Common myeloid progenitor, CD34-positive (primary cell): ENCODE measurements around the gene CMTM1.
"Not testable (repeated sequence)": the region's sequence is repeated elsewhere in the genome, so short reads cannot be mapped to it uniquely, and the experiment has no call there.

ENCODE experiments used
- CTCF ChIA-PET: fragments of 350-600 bp; sonication (Branson Sonifier 250); formaldehyde crosslinking; loops from one replicate; lab custom pipeline; 2021; ENCODE audit warnings: antibody characterized with exemption; lab: Charles Lee
- POLR2A ChIA-PET: fragments of 350-600 bp; sonication (Branson Sonifier 250); formaldehyde crosslinking; loops from one replicate; lab custom pipeline; 2021; ENCODE audit warnings: antibody characterized with exemption; lab: Charles Lee
- DNase-seq, 3 donors: peaks; one replicate each; pipeline versions ENCODE4 v3.0.0 to v3.0.0-alpha.2; 2013
- H3K27ac ChIP-seq, 2 experiments: 1 replicate in 1 of 2; 2 replicates in 1 of 2; pipeline ENCODE4 v1.7.0; 2013; ENCODE audit warnings: inconsistent platforms in 2 of 2, low read length in 2 of 2, mild to moderate bottlenecking in 2 of 2, low read depth in 1 of 2, moderate library complexity in 1 of 2; ENCODE audit not compliant: severe bottlenecking in 2 of 2, insufficient read depth in 1 of 2, poor library complexity in 1 of 2
- H3K27me3 ChIP-seq, 5 experiments: replicated peaks in 2 of 5; 1 replicate in 3 of 5; 2 replicates in 2 of 5; pipeline versions ENCODE4 v1.6.1 to v1.7.0; 2013; ENCODE audit warnings: low read length in 4 of 5, mild to moderate bottlenecking in 2 of 5, moderate library complexity in 2 of 5, inconsistent platforms in 1 of 5; ENCODE audit not compliant: insufficient read depth in 5 of 5, control insufficient read depth in 4 of 5
- H3K36me3 ChIP-seq, 4 experiments: 1 replicate in 2 of 4; 2 replicates in 2 of 4; pipeline versions ENCODE4 v1.6.1 to v1.7.0; 2013; ENCODE audit warnings: low read length in 3 of 4, control low read depth in 1 of 4, mild to moderate bottlenecking in 1 of 4; ENCODE audit not compliant: control insufficient read depth in 4 of 4, insufficient read depth in 4 of 4
- H3K4me1 ChIP-seq, 4 experiments: 1 replicate in 3 of 4; 2 replicates in 1 of 4; pipeline versions ENCODE4 v1.6.1 to v1.7.1; 2013; ENCODE audit warnings: low read length in 3 of 4, mild to moderate bottlenecking in 3 of 4, control low read depth in 1 of 4, inconsistent platforms in 1 of 4, moderate library complexity in 1 of 4; ENCODE audit not compliant: control insufficient read depth in 4 of 4, insufficient read depth in 4 of 4; ENCODE audit errors: control extremely low read depth in 1 of 4
- H3K4me3 ChIP-seq, 7 experiments: 1 replicate in 4 of 7; 2 replicates in 3 of 7; pipeline versions ENCODE4 v1.5.1 to v1.7.0; 2013; ENCODE audit warnings: mild to moderate bottlenecking in 7 of 7, low read length in 6 of 7, moderate library complexity in 6 of 7, inconsistent platforms in 2 of 7, low read depth in 2 of 7, control low read depth in 1 of 7; ENCODE audit not compliant: insufficient read depth in 4 of 7, control insufficient read depth in 1 of 7; ENCODE audit errors: extremely low read depth in 1 of 7
- H3K9me3 ChIP-seq, 5 experiments: 1 replicate in 4 of 5; 2 replicates in 1 of 5; pipeline versions ENCODE4 v1.6.1 to v1.7.1; 2013; ENCODE audit warnings: low read length in 4 of 5, mild to moderate bottlenecking in 2 of 5, inconsistent platforms in 1 of 5, low read depth in 1 of 5, moderate library complexity in 1 of 5; ENCODE audit not compliant: control insufficient read depth in 4 of 5, insufficient read depth in 2 of 5; ENCODE audit errors: control extremely low read depth in 1 of 5
- WGBS: methylation state at CpG from one replicate; pipeline ENCODE4 v1.1.5; 2013; ENCODE audit not compliant: insufficient coverage; 5-methylcytosine and 5-hydroxymethylcytosine counted together

The CMTM1 gene

DNA sequence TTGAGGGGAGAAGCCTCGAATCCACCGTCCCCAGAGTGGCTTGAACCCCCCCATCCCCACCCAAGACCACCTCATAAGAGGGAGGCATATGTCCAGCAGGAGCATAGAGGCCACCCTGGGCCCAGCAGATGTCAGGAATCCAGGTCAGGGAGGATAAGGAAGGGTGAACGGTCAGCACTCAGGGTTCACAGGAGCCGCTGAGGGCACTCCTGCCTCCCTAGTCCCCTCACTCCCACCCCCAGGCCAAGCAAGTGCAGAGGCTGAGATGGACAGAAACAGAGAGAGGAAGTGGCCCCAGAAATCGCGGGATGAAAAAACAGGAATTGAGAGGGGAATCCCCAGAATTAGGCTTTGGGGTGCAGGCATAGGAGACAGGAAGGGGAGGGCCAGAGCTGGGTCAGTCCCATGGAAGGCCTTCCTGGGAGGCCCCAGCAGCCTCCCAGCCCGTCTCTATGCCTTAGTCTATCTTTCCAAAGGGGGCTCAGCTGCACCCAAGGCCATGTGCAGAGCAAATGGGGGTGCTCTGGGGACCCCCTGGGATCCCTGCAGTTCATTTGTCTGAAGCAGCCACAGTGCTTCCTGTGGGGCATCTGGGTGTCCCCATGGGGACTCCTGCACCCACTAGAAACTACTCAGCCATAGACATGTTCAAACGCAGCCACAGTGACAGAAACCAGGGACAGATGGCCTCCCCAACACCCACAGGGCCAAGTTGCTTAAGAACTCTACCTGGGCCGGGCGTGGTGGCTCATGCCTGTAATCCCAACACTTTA, 39.9 kb downstream of the CMTM1 start:
- Histone ChIP-seq H3K27ac (peak overlapping the region in 1 of 2 experiments; percentile 49), H3K36me3 (peaks cover 11 to 29% (median 20%) of the 10 kb centered on the region in 4 experiments), H3K27me3 (no peaks in the 10 kb centered on the region), H3K4me1 (peaks cover 0 to 51% (median 40%) of the 10 kb centered on the region in 4 experiments), H3K9me3 (peaks cover 0 to 9% (median 3%) of the 10 kb centered on the region in 5 experiments), H3K4me3 (peak overlapping the region in 6 of 7 experiments; percentile 63 to 85 (median 74))
- 35% methylated on average over 4 of the region's 10 CpGs for WGBS
- CTCF ChIA-PET: interaction anchor here (0.8 to 3.3 kb wide), 6 partner anchors 12 to 91 kb away, joined by 3 to 13 read pairs (median 6); no protein-coding TSS in a partner anchor
- DNase-seq: no peak
- POLR2A ChIA-PET: no interaction called here

GRCh38 chr16:66608241-66609138, 42.3 kb downstream of the CMTM1 start:
- no peak overlapping the region for H3K4me3 ChIP-seq
- H3K36me3 ChIP-seq: peaks cover 17 to 52% (median 37%) of the 10 kb centered on the region in 4 experiments
- CTCF ChIA-PET: interaction anchor here (0.5 to 3.3 kb wide), 40 partner anchors 9 to 273 kb away, joined by 3 to 18 read pairs (median 4); no protein-coding TSS in a partner anchor
- peak overlapping the region in 1 of 2 experiments; percentile 59 for H3K27ac ChIP-seq
- WGBS: 33% methylated on average over 16 of the region's 17 CpGs
- POLR2A ChIA-PET: interaction anchor here (0.6 kb wide), 1 partner anchor 9 kb away, joined by 3 read pairs; no protein-coding TSS in a partner anchor
- H3K27me3 ChIP-seq: no peaks in the 10 kb centered on the region
- H3K9me3 ChIP-seq: no peaks in the 10 kb centered on the region
- DNase-seq: peak; percentile 87 to 91 (median 91)
- H3K4me1 ChIP-seq: peaks cover 0 to 44% (median 38%) of the 10 kb centered on the region in 4 experiments

- WGBS: 96% methylated on average over 8 of the region's 12 CpGs
- Histone ChIP-seq H3K4me1 (peaks cover 0 to 38% (median 32%) of the 10 kb centered on the region in 4 experiments), H3K4me3 (no peak overlapping the region), H3K9me3 (no peaks in the 10 kb centered on the region), H3K27ac (peak overlapping the region in 1 of 2 experiments; percentile 59), H3K27me3 (no peaks in the 10 kb centered on the region), H3K36me3 (peaks cover 17 to 57% (median 40%) of the 10 kb centered on the region in 4 experiments)
- ChIA-PET CTCF (interaction anchor here (0.7 to 3.3 kb wide), 27 partner anchors 9 to 273 kb away, joined by 3 to 18 read pairs (median 5); no protein-coding TSS in a partner anchor), POLR2A (interaction anchor here (0.6 kb wide), 1 partner anchor 10 kb away, joined by 3 read pairs; no protein-coding TSS in a partner anchor)
- no peak for DNase-seq
Measured at GRCh38 chr16:66609139-66609510, 42.9 kb downstream of the CMTM1 start.

DNA sequence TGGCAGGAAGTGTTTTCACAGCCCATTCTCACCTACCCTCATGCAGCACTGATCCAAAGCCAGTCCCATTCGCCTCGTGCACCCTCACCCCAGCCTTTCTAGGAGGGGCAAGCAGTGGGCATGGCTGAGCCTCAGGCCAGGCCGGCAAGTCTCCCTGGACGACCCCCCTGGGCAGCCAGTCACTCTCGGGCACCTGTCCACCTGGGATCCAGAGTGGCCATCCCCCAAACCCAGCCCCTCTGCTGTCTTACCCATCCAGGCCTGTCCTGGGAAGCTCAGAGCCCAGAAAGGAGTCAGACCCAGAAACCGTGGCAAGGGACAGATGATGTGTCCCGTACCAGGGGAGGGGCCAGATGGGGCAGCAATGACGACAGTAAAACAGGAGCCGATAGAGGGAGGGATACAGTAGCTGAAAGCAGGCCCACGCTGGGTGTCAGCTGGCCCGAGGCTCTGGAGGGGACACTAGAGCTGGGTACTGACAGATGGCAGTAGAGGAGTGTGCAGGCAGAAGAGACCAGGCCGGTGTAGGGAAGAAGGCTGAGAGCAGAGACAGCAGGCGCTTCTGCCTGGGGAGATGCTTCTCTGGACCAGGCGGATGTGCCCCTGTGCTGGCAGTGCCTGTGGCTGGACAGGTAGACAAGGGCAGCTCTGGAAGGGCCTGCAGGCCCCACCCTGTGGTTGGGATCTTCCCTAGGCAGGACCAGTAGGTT, 44.0 kb downstream of the CMTM1 start:
- Histone ChIP-seq H3K9me3 (no peaks in the 10 kb centered on the region), H3K27me3 (no peaks in the 10 kb centered on the region), H3K4me1 (peaks cover 0 to 35% (median 30%) of the 10 kb centered on the region in 4 experiments), H3K4me3 (no peak overlapping the region), H3K27ac (no peak overlapping the region), H3K36me3 (peaks cover 20 to 67% (median 44%) of the 10 kb centered on the region in 4 experiments)
- POLR2A ChIA-PET: no interaction called here
- 98% methylated on average over 14 of the region's 14 CpGs for WGBS
- no peak for DNase-seq
- CTCF ChIA-PET: interaction anchor here (0.8 to 2.9 kb wide), 8 partner anchors 14 to 257 kb away, joined by 3 to 18 read pairs (median 6); no protein-coding TSS in a partner anchor

GRCh38 chr16:66611911-66612310, 45.7 kb downstream of the CMTM1 start:
- H3K4me3 ChIP-seq, POLR2A ChIA-PET, H3K27me3 ChIP-seq, DNase-seq, H3K27ac ChIP-seq, H3K9me3 ChIP-seq: not testable (repeated sequence)
- 100% methylated on average over 1 of the region's 8 CpGs for WGBS
- CTCF ChIA-PET: interaction anchor here (0.6 to 1.2 kb wide), 5 partner anchors 14 to 133 kb away, joined by 3 to 4 read pairs (median 3); no protein-coding TSS in a partner anchor
- Histone ChIP-seq H3K4me1 (peaks cover 0 to 21% (median 18%) of the 10 kb centered on the region in 4 experiments), H3K36me3 (peaks cover 20 to 71% (median 45%) of the 10 kb centered on the region in 4 experiments)

DNA sequence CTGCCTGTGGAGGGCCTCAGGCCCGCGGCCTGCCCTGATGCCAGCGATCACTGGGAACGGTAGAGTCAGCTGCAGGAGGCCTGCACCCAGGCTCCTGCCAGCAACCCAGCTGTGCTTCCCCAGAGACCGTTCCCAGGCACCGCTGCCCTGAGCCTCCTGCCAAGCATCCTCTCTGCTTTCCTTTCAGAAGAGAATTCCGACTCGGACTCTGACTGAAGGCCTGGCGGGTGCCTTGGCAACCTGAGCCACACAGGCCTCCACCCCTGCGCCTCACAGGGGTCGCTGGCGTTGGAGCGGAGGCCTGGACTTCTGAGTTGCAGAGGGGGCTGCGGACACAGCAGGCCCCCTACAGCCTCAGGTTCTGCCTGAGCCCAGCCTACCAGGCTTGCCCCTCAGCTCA, 46.2 kb downstream of the CMTM1 start:
- H3K4me3 ChIP-seq: no peak overlapping the region
- H3K4me1 ChIP-seq: peaks cover 0 to 18% (median 16%) of the 10 kb centered on the region in 4 experiments
- no peaks in the 10 kb centered on the region for H3K27me3 ChIP-seq
- H3K9me3 ChIP-seq: no peaks in the 10 kb centered on the region
- no peak for DNase-seq
- POLR2A ChIA-PET: no interaction called here
- H3K27ac ChIP-seq: no peak overlapping the region
- CTCF ChIA-PET: interaction anchor here (0.8 to 1.2 kb wide), 3 partner anchors 14 to 46 kb away, joined by 3 to 4 read pairs (median 4); no protein-coding TSS in a partner anchor
- WGBS: 94% methylated on average over 10 of the region's 14 CpGs
- peaks cover 20 to 68% (median 45%) of the 10 kb centered on the region in 4 experiments for H3K36me3 ChIP-seq
